Naive B cell (primary cell): ENCODE results near the gene TMEM132A. TPM values are rescaled to one million over a fixed set of nuclear protein-coding genes. Genes with fewer than 3 reads are reported as not detected.
A peak's percentile ranks its signal among the peaks of the same experiment; 100 is the strongest.

Experiments
- ATAC-seq, 2 donors: fragments of 150-1000 bp; cut with Tn5 transposase; 2 replicates each; pipeline ENCODE4 v1.10.0; 2021; ENCODE audit warnings: low read depth in 2 of 2, mild to moderate bottlenecking in 2 of 2, moderate library complexity in 2 of 2
- DNase-seq: peaks from one replicate; pipeline ENCODE4 v3.0.0; 2022
- H3K27ac Mint-ChIP-seq, 6 donors: one replicate each; pipeline ENCODE4 v1.8.0; 2020 to 2022; ENCODE audit warnings: mild to moderate bottlenecking in 6 of 6, mixed read lengths in 6 of 6, moderate library complexity in 5 of 6, inconsistent platforms in 2 of 6
- H3K27me3 Mint-ChIP-seq, 3 donors: one replicate each; pipeline ENCODE4 v1.8.0; 2021 to 2022; ENCODE audit warnings: mixed read lengths in 3 of 3, mild to moderate bottlenecking in 1 of 3
- H3K36me3 Mint-ChIP-seq, 2 donors: one replicate each; pipeline ENCODE4 v1.8.0; 2020 to 2022; ENCODE audit warnings: mixed read lengths in 2 of 2, inconsistent platforms in 1 of 2, mild to moderate bottlenecking in 1 of 2
- H3K4me1 Mint-ChIP-seq, 3 donors: one replicate each; pipeline ENCODE4 v1.8.0; 2020 to 2022; ENCODE audit warnings: mixed read lengths in 3 of 3, inconsistent platforms in 1 of 3, mild to moderate bottlenecking in 1 of 3, moderate library complexity in 1 of 3
- H3K4me3 Mint-ChIP-seq, 8 donors: one replicate each; pipeline ENCODE4 v1.8.0; 2020 to 2022; ENCODE audit warnings: mild to moderate bottlenecking in 8 of 8, mixed read lengths in 8 of 8, moderate library complexity in 8 of 8, inconsistent platforms in 2 of 8
- H3K9me3 Mint-ChIP-seq, 7 donors: one replicate each; pipeline ENCODE4 v1.8.0; 2020 to 2022; ENCODE audit warnings: mixed read lengths in 7 of 7, mild to moderate bottlenecking in 5 of 7, inconsistent platforms in 2 of 7, moderate library complexity in 1 of 7
- polyA plus RNA-seq, 6 donors: library from polyadenylated mRNA; unstranded; fragments of 300-500 nt; fragmentation: Illumina TruSeq; gene quantifications; one replicate each; pipeline ENCODE4 v1.2.3, GENCODE V29; 2021; ENCODE audit warnings: low read depth in 6 of 6

The TMEM132A gene
- polyA plus RNA-seq, 6 donors from 2014 or later, result 0.23 to 1.2 (median 0.40) TPM; not detected in 2

DNA sequence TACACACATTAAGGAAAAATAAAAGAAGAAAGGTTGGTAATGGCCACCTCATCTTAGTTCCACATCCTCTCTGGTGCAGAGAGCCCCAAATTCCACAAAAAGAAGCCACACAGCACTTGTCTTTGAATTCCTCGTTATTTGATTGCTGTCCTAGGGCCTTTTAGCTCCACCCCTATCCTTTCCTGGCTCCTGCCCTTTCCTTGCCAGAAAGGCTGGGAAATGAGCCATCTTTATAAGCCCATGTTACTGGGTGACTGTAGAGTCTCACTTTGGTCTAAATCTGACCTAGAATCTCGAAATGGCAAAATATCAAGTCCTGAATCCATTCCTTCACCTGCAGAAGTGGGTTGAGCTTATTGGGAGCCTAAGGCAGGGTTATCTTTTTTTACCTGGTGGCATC is 4.3 kb upstream of the TMEM132A start:
- Mint-ChIP-seq H3K27ac (peak overlapping the region in 2 of 6 donors; percentile 20 to 83), H3K9me3 (peaks cover 0 to 2% (median 0%) of the 10 kb centered on the region in 7 donors), H3K36me3 (peaks cover 33% of the 10 kb centered on the region in 2 donors), H3K4me3 (peak overlapping the region in 5 of 8 donors; percentile 42 to 86 (median 52)), H3K4me1 (peaks cover 50 to 62% (median 58%) of the 10 kb centered on the region in 3 donors), H3K27me3 (peaks cover 4 to 13% (median 9%) of the 10 kb centered on the region in 3 donors)
- ATAC-seq (no peak), DNase-seq (no peak)

DNA sequence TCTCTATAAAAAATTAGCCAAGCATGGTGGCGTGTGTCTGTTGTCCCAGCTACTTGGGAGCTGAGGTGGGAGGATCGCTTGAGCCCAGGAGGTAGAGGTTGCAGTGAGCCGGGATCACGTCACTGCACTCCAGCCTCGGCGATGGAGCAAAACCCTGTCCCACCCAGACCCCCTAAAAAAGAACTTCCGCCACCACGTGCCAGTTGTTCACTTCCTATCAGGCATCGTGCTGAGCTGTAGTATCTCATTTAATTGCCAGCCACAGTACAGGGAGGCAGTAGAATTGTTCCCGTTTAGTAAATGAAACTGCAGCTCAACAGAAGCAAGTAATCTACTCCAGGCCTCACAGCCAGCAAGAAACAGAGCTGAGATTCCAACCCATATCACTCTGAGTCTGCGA is 3.0 kb upstream of the TMEM132A start:
- H3K4me1 Mint-ChIP-seq, result peaks cover 45 to 57% (median 51%) of the 10 kb centered on the region in 3 donors
- ATAC-seq (no peak), DNase-seq (no peak)
- H3K27ac Mint-ChIP-seq, result no peak overlapping the region
- peaks cover 33% of the 10 kb centered on the region in 2 donors for H3K36me3 Mint-ChIP-seq
- peak overlapping the region in 1 of 8 donors; percentile 44 for H3K4me3 Mint-ChIP-seq
- peaks cover 0 to 2% (median 0%) of the 10 kb centered on the region in 7 donors for H3K9me3 Mint-ChIP-seq
- peaks cover 7 to 25% (median 17%) of the 10 kb centered on the region in 3 donors for H3K27me3 Mint-ChIP-seq

DNA sequence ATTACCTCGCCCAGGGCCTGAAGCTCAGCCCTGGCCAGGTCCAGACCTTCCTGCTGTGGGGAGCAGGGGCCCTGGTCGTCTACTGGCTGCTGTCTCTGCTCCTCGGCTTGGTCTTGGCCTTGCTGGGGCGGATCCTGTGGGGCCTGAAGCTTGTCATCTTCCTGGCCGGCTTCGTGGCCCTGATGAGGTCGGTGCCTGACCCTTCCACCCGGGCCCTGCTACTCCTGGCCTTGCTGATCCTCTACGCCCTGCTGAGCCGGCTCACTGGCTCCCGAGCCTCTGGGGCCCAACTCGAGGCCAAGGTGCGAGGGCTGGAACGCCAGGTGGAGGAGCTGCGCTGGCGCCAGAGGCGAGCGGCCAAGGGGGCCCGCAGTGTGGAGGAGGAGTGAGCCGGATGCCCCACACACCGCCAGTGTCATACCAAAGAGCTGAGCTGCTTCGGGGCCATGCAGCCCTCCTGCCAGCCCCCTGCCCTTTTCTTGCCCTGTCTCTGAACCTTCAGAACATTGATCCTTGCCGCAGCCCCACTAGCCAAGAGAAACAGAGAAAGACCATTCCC is 2.4 kb upstream of the TMEM132A start:
- peaks cover 7 to 29% (median 17%) of the 10 kb centered on the region in 3 donors for H3K27me3 Mint-ChIP-seq
- H3K27ac Mint-ChIP-seq, result no peak overlapping the region
- H3K36me3 Mint-ChIP-seq, result peaks cover 33% of the 10 kb centered on the region in 2 donors
- H3K4me3 Mint-ChIP-seq, result peak overlapping the region in 2 of 8 donors; percentile 36 to 37
- peaks cover 0 to 2% (median 0%) of the 10 kb centered on the region in 7 donors for H3K9me3 Mint-ChIP-seq
- H3K4me1 Mint-ChIP-seq, result peaks cover 41 to 51% (median 45%) of the 10 kb centered on the region in 3 donors
- ATAC-seq (no peak), DNase-seq (no peak)

DNA sequence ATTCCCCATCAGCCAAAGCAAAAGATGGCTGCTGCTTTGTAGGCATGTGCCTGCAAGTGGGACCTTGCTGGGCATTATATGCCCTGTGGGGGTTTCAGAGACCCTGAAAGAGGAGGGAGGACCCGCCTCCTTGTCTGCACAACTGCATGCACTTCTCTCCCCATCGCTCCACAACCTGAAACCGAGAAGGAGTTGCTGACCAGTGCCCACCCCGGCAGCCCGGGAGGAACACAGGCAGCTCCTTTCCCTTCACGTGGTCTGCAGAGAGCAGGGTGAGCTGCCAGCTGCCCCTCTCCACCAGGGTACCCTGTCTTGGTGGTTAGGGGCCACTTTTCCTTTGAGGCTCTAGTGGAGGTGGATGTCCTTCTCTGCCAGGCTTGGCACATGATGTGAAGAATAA is 1.4 kb upstream of the TMEM132A start:
- H3K9me3 Mint-ChIP-seq, result peaks cover 0 to 2% (median 0%) of the 10 kb centered on the region in 7 donors
- H3K27me3 Mint-ChIP-seq, result peaks cover 7 to 29% (median 17%) of the 10 kb centered on the region in 3 donors
- DNase-seq (no peak), ATAC-seq (no peak)
- H3K4me1 Mint-ChIP-seq, result peaks cover 36 to 46% (median 41%) of the 10 kb centered on the region in 3 donors
- H3K4me3 Mint-ChIP-seq, result peak overlapping the region in 2 of 8 donors; percentile 61 to 70
- H3K27ac Mint-ChIP-seq, result no peak overlapping the region
- peaks cover 33% of the 10 kb centered on the region in 2 donors for H3K36me3 Mint-ChIP-seq

DNA sequence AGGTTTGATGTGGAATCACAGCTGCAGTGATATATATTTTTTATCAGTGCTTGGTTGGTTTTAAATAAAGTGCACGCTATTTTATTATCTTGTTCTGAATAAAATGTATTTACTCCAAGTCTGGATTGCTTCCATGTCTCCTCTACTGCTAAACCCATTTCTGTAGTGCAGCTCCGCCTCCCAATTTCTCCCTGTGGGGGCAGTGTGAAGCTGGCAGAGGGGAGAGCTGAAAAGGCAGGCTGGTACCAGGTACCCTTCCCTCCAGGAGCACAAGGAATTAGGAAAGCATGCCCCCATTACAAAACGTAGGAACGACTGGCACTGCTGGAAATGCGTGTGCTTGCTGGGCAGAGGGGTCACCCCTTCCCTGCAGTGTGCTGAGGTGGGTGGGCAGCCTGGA is 934 bp upstream of the TMEM132A start:
- DNase-seq (no peak), ATAC-seq (no peak)
- Mint-ChIP-seq H3K27me3 (peaks cover 7 to 29% (median 17%) of the 10 kb centered on the region in 3 donors), H3K4me1 (peaks cover 36 to 44% (median 37%) of the 10 kb centered on the region in 3 donors), H3K4me3 (peak overlapping the region; percentile 47 to 75 (median 68)), H3K27ac (no peak overlapping the region), H3K9me3 (peaks cover 0 to 2% (median 0%) of the 10 kb centered on the region in 7 donors), H3K36me3 (peaks cover 33% of the 10 kb centered on the region in 2 donors)

DNA sequence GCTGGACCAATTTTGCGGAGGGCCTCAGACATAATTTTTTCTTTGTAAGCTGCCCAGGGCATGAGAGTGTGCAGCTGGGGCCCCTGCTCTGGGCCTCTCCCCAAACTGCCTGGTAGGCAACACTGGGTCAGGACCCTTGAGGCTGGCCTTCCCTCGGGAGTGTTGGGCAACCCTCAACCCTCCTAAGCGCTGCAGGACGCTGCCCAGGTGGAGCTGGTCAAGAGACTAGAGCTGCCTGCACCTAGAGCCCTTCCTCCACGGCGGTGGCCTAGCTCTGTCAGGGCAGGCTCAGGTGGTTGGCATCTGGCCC is 505 bp upstream of the TMEM132A start:
- DNase-seq (no peak), ATAC-seq (no peak)
- peaks cover 0 to 2% (median 0%) of the 10 kb centered on the region in 7 donors for H3K9me3 Mint-ChIP-seq
- peaks cover 32 to 39% (median 36%) of the 10 kb centered on the region in 3 donors for H3K4me1 Mint-ChIP-seq
- H3K4me3 Mint-ChIP-seq, result peak overlapping the region; percentile 5 to 74 (median 64)
- peaks cover 33% of the 10 kb centered on the region in 2 donors for H3K36me3 Mint-ChIP-seq
- H3K27ac Mint-ChIP-seq, result no peak overlapping the region
- peaks cover 7 to 29% (median 17%) of the 10 kb centered on the region in 3 donors for H3K27me3 Mint-ChIP-seq

DNA sequence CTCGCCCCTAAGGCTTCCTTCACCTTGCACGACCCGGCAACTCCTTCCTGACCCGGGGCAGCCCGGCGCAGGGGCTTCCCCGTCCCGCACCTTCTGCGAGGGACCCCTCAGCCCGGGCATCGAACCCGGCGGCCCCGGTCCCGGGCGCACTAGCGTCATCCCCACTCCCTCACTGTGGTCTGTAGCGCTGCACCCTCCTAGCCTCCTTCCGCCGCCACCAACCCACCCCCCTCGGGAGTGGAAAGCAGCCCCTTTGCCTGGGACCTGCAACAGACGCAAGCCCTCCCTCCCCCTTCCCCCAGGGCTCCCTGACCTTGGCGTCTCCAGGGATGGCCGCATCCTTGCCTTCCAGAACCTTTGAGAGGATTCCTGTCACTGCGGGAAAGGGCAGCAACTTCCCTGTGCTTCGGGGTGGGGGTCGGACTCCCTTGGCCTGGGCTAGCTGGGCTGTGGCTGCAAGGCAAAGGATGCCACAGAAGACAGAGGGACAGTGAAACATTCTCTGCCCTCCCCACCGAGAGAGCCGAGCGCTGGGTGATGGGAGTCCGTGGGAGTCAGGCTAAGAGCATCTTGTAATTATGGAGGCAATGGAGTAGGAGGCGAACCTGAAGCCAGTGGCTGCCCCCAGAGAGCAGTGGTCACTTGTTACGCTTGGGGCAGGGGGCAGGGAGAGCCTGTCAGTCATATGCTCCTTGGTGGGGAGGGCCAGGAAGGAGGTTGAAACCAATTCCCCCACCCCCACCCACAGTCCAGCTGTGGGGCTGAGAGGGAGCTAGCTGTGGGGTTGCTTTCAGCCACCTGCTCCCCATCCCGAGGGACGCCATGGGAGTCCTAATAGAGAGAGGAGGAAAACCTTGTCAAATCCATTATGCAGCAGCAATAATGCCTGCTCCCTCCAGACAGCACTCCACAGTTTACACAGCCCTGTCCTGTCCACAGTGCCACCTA is 920 bp downstream of the TMEM132A start:
- peak overlapping the region in 4 of 6 donors; percentile 29 to 83 (median 72) for H3K27ac Mint-ChIP-seq
- H3K36me3 Mint-ChIP-seq, result peaks cover 23 to 25% of the 10 kb centered on the region in 2 donors
- peaks cover 25 to 36% (median 27%) of the 10 kb centered on the region in 3 donors for H3K4me1 Mint-ChIP-seq
- no peak for DNase-seq
- peaks cover 0 to 2% (median 0%) of the 10 kb centered on the region in 7 donors for H3K9me3 Mint-ChIP-seq
- ATAC-seq, result peak; percentile 55 to 57
- H3K27me3 Mint-ChIP-seq, result peaks cover 7 to 29% (median 17%) of the 10 kb centered on the region in 3 donors
- H3K4me3 Mint-ChIP-seq, result peak overlapping the region; percentile 67 to 86 (median 76)

DNA sequence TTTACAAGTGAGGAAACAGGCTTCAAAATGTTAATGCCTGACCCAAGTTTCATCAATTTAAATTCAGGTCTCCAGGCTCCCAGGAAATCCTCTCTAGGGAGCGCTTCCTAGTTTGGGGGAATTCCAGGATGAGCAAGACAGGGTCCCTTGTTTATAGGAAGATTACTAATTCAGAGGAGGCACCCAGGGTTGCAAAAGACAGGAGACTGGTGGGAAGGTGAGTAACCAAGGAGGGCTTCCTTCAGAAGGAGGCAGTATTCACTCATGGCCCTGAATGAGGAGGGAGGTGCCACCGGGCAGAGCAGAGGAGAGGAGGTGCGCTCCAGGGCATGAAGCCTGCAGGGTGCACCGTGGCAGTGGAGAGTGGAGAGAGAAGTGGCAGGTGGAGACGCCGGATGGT is 1.6 kb downstream of the TMEM132A start:
- peaks cover 7 to 29% (median 17%) of the 10 kb centered on the region in 3 donors for H3K27me3 Mint-ChIP-seq
- DNase-seq (no peak), ATAC-seq (no peak)
- peak overlapping the region in 5 of 8 donors; percentile 13 to 77 (median 71) for H3K4me3 Mint-ChIP-seq
- H3K9me3 Mint-ChIP-seq, result peaks cover 0 to 2% (median 0%) of the 10 kb centered on the region in 7 donors
- H3K4me1 Mint-ChIP-seq, result peaks cover 22 to 40% (median 30%) of the 10 kb centered on the region in 3 donors
- peaks cover 16 to 18% of the 10 kb centered on the region in 2 donors for H3K36me3 Mint-ChIP-seq
- H3K27ac Mint-ChIP-seq, result peak overlapping the region in 1 of 6 donors; percentile 49

DNA sequence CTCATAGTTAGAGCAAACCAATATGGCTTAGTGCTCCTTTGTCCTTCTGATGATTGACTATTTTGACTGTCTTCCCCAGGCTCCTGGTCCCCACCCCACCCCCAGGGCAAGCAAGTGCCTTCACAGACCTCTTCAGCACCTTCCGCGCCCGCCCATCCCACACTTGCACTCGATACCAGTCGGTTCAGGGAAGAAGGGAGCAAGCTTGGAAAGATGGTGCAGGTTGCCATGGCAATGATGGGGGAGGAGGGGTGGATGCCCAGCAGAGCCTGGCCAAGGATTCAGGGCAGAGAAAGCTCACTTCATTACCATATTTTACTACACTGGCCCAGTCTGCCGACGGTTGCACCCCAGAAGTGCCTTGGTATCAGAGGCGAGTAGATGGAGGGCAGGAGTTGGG is 2.2 kb downstream of the TMEM132A start:
- ATAC-seq (no peak), DNase-seq (no peak)
- H3K36me3 Mint-ChIP-seq, result peaks cover 12 to 13% of the 10 kb centered on the region in 2 donors
- no peak overlapping the region for H3K27ac Mint-ChIP-seq
- peaks cover 0 to 2% (median 0%) of the 10 kb centered on the region in 7 donors for H3K9me3 Mint-ChIP-seq
- peaks cover 7 to 29% (median 17%) of the 10 kb centered on the region in 3 donors for H3K27me3 Mint-ChIP-seq
- H3K4me1 Mint-ChIP-seq, result peaks cover 28 to 46% (median 36%) of the 10 kb centered on the region in 3 donors
- peak overlapping the region in 1 of 8 donors; percentile 71 for H3K4me3 Mint-ChIP-seq

DNA sequence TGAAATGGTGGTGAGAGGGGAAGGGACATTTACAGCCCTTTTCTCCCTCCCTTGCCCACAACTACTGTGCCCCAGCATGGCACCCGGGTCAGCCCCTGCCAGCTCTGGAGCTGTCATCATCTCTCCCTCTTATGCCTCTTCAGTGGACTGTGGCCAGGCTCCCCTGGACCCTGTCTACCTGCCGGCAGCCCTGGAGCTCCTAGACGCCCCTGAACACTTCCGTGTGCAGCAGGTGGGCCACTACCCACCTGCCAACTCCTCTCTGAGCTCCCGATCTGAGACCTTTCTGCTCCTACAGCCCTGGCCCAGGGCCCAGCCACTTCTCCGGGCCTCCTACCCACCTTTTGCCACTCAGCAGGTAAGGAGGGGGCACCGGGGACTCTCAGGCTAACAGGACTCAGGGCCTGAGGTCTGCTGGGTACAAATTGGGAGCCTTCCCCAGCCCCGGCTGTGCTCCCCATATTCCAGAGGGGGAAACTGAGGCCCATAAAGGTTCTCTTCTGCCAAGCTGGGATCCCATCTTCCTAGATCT is 2.9 kb downstream of the TMEM132A start:
- peak overlapping the region in 3 of 8 donors; percentile 61 to 75 (median 71) for H3K4me3 Mint-ChIP-seq
- peaks cover 7 to 9% of the 10 kb centered on the region in 2 donors for H3K36me3 Mint-ChIP-seq
- peaks cover 7 to 29% (median 16%) of the 10 kb centered on the region in 3 donors for H3K27me3 Mint-ChIP-seq
- ATAC-seq (no peak), DNase-seq (no peak)
- peaks cover 0 to 2% (median 0%) of the 10 kb centered on the region in 7 donors for H3K9me3 Mint-ChIP-seq
- H3K27ac Mint-ChIP-seq, result no peak overlapping the region
- H3K4me1 Mint-ChIP-seq, result peaks cover 33 to 53% (median 42%) of the 10 kb centered on the region in 3 donors

DNA sequence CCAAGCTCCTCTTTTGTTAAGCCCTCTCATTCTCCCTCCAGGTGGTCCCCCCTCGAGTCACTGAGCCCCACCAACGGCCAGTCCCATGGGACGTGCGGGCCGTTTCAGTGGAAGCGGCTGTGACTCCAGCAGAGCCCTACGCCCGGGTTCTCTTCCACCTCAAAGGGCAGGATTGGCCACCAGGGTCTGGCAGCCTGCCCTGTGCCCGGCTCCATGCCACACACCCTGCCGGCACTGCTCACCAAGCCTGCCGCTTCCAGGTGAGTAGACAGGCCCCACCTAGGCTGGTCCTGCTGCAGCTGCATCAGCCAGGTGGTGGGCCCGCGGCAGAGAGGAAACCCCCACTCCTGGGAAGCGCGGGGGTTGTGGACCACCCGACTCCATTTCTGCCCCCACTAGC is 3.3 kb downstream of the TMEM132A start:
- H3K9me3 Mint-ChIP-seq, result no peaks in the 10 kb centered on the region
- peaks cover 4 to 24% (median 11%) of the 10 kb centered on the region in 3 donors for H3K27me3 Mint-ChIP-seq
- ATAC-seq (no peak), DNase-seq (no peak)
- H3K4me3 Mint-ChIP-seq, result peak overlapping the region in 1 of 8 donors; percentile 71
- H3K36me3 Mint-ChIP-seq, result peaks cover 2 to 4% of the 10 kb centered on the region in 2 donors
- peaks cover 33 to 51% (median 47%) of the 10 kb centered on the region in 3 donors for H3K4me1 Mint-ChIP-seq
- H3K27ac Mint-ChIP-seq, result no peak overlapping the region

DNA sequence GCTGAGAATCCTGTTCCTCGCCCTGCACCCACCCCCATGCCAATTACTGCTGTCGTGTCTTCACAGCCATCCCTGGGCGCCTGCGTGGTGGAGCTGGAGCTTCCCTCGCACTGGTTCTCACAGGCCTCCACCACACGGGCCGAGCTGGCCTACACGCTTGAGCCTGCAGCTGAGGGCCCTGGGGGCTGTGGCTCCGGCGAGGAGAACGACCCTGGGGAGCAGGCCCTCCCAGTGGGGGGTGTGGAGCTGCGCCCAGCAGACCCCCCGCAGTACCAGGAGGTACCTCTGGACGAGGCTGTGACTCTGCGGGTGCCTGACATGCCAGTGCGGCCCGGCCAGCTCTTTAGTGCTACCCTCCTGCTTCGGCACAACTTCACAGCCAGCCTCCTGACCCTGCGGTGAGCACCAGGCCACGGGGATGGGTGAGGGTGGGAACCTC is 4.3 kb downstream of the TMEM132A start:
- H3K36me3 Mint-ChIP-seq, result no peaks in the 10 kb centered on the region
- ATAC-seq (no peak), DNase-seq (no peak)
- peak overlapping the region in 1 of 6 donors; percentile 18 for H3K27ac Mint-ChIP-seq
- peaks cover 31 to 50% (median 49%) of the 10 kb centered on the region in 3 donors for H3K4me1 Mint-ChIP-seq
- no peak overlapping the region for H3K4me3 Mint-ChIP-seq
- no peaks in the 10 kb centered on the region for H3K9me3 Mint-ChIP-seq
- peaks cover 3 to 18% (median 9%) of the 10 kb centered on the region in 3 donors for H3K27me3 Mint-ChIP-seq

DNA sequence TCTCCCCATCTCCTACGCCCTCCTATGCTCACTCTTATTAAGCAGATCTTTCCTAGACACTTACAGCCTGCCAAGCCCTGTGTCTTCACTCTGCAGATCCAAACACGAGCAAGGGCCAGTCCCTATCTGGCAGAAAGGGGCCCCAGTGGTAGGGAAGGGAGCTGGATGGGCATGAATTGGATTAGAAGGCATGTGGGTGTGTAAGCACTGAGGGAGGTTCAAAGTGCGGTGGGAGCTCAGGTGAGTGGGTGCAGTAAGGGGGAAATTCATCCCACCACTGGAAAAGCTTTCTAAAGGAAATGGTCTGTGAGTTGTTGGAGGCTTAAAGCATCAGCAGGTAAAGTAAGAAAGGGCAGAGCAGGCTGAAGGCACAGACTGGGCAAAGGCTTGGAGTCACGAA is 5.5 kb downstream of the TMEM132A start:
- peak overlapping the region in 5 of 6 donors; percentile 2 to 89 (median 44) for H3K27ac Mint-ChIP-seq
- no peaks in the 10 kb centered on the region for H3K9me3 Mint-ChIP-seq
- ATAC-seq (no peak), DNase-seq (no peak)
- peak overlapping the region in 1 of 8 donors; percentile 53 for H3K4me3 Mint-ChIP-seq
- H3K36me3 Mint-ChIP-seq, result no peaks in the 10 kb centered on the region
- H3K27me3 Mint-ChIP-seq, result peaks cover 3 to 17% (median 9%) of the 10 kb centered on the region in 3 donors
- peaks cover 35 to 55% (median 49%) of the 10 kb centered on the region in 3 donors for H3K4me1 Mint-ChIP-seq
